Adrenal gland (tissue), 5 donors: ENCODE measurements around the gene TMPO.

Experiments used
- POLR2A ChIP-seq, 2 donors: fragments of 450-650 bp; IDR thresholded peaks; one replicate each; pipeline ENCODE4 v1.6.1; 2017; ENCODE audit warnings: antibody characterized with exemption in 2 of 2, mild to moderate bottlenecking in 2 of 2, moderate library complexity in 1 of 2
- TF ChIP-seq, protein P1 (sequence below), 6 experiments: fragments of 450-650 bp in 4 of 6; fragments of 200-600 bp in 2 of 6; sonication (generic) in 1 of 6; IDR thresholded peaks; 1 replicate in 5 of 6; 2 replicates in 1 of 6; pipeline versions ENCODE4 v1.5.1 to v1.8.0; 2016 to 2021; ENCODE audit warnings: antibody characterized with exemption in 6 of 6, mild to moderate bottlenecking in 2 of 6, moderate library complexity in 1 of 6
- donor health status: DM: no; HTN: no; CAD: no.

DNA sequence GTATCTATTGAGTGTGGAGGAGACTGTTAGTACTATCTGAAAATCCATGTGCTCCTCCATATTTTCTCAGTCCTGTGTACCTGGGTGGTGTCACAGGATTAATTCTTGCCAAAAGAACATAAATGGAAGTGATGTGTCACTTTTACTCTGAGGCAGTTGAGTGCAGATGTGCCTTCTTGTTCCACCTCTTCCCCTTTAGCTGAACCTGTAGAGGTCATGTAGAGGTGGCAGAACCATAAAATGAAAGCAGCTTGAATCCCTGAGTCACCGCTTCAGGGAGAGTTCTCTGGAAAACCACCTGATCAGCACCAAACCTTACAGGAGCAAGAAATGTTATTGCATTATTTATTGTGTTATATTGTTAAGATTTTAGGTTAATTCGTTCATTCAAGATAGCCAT is 63.4 kb downstream of the TMPO start:
- TF ChIP-seq, protein P1, sequence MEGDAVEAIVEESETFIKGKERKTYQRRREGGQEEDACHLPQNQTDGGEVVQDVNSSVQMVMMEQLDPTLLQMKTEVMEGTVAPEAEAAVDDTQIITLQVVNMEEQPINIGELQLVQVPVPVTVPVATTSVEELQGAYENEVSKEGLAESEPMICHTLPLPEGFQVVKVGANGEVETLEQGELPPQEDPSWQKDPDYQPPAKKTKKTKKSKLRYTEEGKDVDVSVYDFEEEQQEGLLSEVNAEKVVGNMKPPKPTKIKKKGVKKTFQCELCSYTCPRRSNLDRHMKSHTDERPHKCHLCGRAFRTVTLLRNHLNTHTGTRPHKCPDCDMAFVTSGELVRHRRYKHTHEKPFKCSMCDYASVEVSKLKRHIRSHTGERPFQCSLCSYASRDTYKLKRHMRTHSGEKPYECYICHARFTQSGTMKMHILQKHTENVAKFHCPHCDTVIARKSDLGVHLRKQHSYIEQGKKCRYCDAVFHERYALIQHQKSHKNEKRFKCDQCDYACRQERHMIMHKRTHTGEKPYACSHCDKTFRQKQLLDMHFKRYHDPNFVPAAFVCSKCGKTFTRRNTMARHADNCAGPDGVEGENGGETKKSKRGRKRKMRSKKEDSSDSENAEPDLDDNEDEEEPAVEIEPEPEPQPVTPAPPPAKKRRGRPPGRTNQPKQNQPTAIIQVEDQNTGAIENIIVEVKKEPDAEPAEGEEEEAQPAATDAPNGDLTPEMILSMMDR (IDR thresholded peaks at IDR 0.05) = no peak
- no peak for TF ChIP-seq POLR2A (IDR thresholded peaks at IDR 0.05)
